Esophagus mucosa (tissue), 1 donor: Measurements from ENCODE around the gene VIPR1. TPM values are rescaled to one million over a fixed set of nuclear protein-coding genes. Genes with fewer than 3 reads are reported as not detected.
"Not testable (repeated sequence)": the region's sequence is repeated elsewhere in the genome, so short reads cannot be mapped to it uniquely, and the experiment has no call there.

Experiments used
- ATAC-seq: fragments of 200-7000 bp; cut with Tn5 transposase; one replicate; pipeline ENCODE4 v1.9.1; 2020
- total RNA-seq: library from RNA; stranded (reverse); gene quantifications from one replicate; pipeline ENCODE4 v1.2.4, GENCODE V29; 2023
- donor health status: DM: yes; HTN: yes; CAD: no.

The VIPR1 gene
- total RNA-seq, 1 donor from 2014 or later: 3.9 TPM

- peak; percentile 23 for ATAC-seq
Observed at GRCh38 chr3:42535981-42536784, 33.7 kb downstream of the VIPR1 start.

- ATAC-seq: no peak
Observed at GRCh38 chr3:42537350-42537749, 34.9 kb downstream of the VIPR1 start.

GRCh38 chr3:42539871-42540714 is 37.6 kb downstream of the VIPR1 start:
- ATAC-seq: peak; percentile 65

- ATAC-seq: no peak
Observed at GRCh38 chr3:42541079-42541478, 38.6 kb downstream of the VIPR1 start.

GRCh38 chr3:42544492-42545283 is 42.2 kb downstream of the VIPR1 start:
- ATAC-seq: no peak

- no peak for ATAC-seq
Observed at GRCh38 chr3:42545284-42545900, 42.9 kb downstream of the VIPR1 start.

GRCh38 chr3:42546691-42547213 is 44.3 kb downstream of the VIPR1 start:
- ATAC-seq: no peak

- peak; percentile 63 for ATAC-seq
Observed at GRCh38 chr3:42547401-42547945, 45.0 kb downstream of the VIPR1 start.

GRCh38 chr3:42549131-42549530 is 46.7 kb downstream of the VIPR1 start:
- ATAC-seq: no peak

- no peak for ATAC-seq
Observed at GRCh38 chr3:42550250-42550649, 47.8 kb downstream of the VIPR1 start.

GRCh38 chr3:42552830-42553229 is 50.4 kb downstream of the VIPR1 start:
- ATAC-seq: no peak

- peak; percentile 54 for ATAC-seq
Observed at GRCh38 chr3:42556089-42556632, 53.7 kb downstream of the VIPR1 start.

GRCh38 chr3:42556817-42557216 is 54.4 kb downstream of the VIPR1 start:
- ATAC-seq: not testable (repeated sequence)

- no peak for ATAC-seq
Observed at GRCh38 chr3:42557854-42558253, 55.4 kb downstream of the VIPR1 start.

GRCh38 chr3:42562047-42562907 is 59.8 kb downstream of the VIPR1 start:
- no peak for ATAC-seq

GRCh38 chr3:42569593-42570142 is 67.2 kb downstream of the VIPR1 start:
- ATAC-seq: no peak

- peak; percentile 53 for ATAC-seq
Observed at GRCh38 chr3:42572278-42572677, 69.8 kb downstream of the VIPR1 start.

GRCh38 chr3:42575137-42575741 is 72.8 kb downstream of the VIPR1 start:
- no peak for ATAC-seq

- ATAC-seq: no peak
Observed at GRCh38 chr3:42578054-42578453, 75.6 kb downstream of the VIPR1 start.

- not testable (repeated sequence) for ATAC-seq
Observed at GRCh38 chr3:42579346-42579745, 76.9 kb downstream of the VIPR1 start.
